ENCODE results near the gene CWC27.

Gene CWC27

DNA sequence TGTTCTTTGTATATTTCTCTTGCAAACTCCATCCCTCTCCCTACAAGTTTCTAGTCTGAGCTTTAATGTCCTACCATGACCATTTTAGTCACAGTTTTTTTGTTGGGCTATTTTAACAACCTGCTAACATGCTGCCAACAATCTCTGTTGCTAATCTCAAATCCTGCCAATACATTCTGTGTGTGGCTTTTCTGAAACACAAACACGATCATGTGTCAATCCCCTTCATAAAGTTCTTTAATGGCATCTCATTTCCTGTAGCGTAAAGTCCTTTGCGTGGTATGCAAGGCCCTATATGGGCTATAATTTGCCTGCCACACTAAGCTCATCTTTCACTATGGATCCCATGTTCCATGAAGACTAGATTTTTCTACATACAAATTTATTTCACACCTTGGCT lies 180.6 kb downstream of the CWC27 start:
- in situ Hi-C loops (cut with HindIII; ENCODE audit: low pct_unique_long_range_greater_than_20kb, low sequenced_read_pairs) = no loop called here
- DNase-seq (ENCODE audit: low read depth in 1 of 2, low spot score in 1 of 2) = no peak
- TF ChIP-seq JUND (IDR thresholded peaks at IDR 0.05; ENCODE audit: low read depth) = no peak

DNA sequence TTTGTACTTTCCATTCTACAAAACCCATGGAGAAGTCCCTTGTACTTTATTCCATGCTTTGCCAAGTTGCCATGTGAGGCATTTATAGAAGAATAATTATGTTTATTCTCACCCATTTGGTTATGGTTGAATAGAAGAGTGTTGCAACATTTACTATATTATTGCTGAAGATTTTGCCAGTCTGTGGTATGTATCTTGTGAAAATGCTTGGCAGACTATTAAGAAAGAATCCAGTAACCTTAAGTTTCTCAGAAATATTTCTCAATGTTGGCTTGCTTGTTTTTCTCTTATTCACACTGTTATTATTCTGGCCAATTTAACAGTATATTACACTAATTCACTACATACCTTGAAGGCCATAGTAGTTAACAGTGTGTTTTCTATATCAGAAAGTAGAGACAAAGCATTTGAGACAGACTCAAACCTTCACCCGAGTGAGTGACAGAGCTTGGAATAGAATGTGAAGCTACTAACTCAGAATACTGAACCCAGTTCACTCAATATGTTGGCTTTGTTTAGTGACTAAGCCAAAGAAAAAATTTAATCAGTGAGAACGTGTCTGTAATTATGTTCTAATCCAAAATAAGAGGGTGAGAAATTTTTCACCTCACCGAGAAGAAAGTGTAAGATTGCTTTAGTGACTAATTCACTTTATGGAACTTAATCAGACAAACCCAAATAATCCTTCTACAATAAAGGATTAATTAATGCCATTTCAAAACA lies 184.4 kb downstream of the CWC27 start:
- in situ Hi-C loops (cut with HindIII; ENCODE audit: low pct_unique_long_range_greater_than_20kb, low sequenced_read_pairs) = no loop called here
- DNase-seq (ENCODE audit: low read depth in 1 of 2, low spot score in 1 of 2) = no peak
- no peak for TF ChIP-seq JUND (IDR thresholded peaks at IDR 0.05; ENCODE audit: low read depth)

DNA sequence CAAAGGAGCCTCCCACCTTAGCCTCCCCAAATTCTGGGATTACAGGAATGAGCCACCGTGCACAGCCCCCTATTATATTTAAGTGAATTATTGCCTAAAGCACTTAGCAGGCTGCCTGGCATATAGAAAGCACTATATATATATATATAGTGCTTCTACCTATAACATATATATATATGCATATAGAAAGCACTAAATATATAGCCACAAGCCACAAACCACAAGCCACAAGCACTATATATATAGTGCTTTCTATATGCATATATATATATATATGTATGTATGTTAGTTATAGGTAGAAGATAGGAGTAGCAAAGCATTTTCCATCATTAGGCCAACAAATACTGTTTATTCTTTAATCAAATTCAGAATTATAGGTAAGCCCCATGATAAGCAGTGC lies 185.8 kb downstream of the CWC27 start:
- DNase-seq (ENCODE audit: low read depth in 1 of 2, low spot score in 1 of 2) = no peak

DNA sequence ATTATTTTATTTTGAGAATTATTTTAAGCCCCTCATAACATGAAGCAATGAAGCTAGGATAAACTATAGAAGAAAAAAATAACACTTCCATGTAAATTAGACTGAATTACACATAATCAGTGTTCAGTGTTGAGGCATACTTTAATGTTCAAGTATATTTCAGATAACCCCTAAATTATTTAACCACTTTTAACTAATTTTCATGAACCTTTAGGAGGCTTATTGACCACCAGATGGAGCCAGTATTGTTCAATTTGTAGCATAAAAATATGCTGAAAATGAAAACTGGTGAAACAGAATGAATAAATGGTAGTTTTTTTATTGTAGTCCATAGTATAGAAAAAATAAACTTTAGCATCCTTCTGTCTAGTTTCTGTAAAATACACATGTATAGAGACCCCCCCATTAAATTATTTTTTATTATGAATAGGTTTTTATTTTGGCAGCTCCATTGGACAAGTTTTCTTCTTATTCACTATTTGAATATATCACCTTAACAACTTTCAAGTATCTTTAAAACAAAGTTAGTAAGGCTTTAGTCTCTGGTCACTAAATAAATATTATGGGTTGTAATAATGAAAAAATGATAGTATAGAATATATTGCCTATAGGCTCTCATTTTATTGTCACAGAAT lies 190.1 kb downstream of the CWC27 start:
- peak in 1 of 2 experiments; percentile 7 for DNase-seq (ENCODE audit: low read depth in 1 of 2, low spot score in 1 of 2)
- in situ Hi-C loops (cut with HindIII; ENCODE audit: low pct_unique_long_range_greater_than_20kb, low sequenced_read_pairs) = no loop called here

More for the DNA sequence above, 185.8 kb downstream of the CWC27 start:
- no peak for TF ChIP-seq JUND (IDR thresholded peaks at IDR 0.05; ENCODE audit: low read depth)
- in situ Hi-C loops (cut with HindIII; ENCODE audit: low pct_unique_long_range_greater_than_20kb, low sequenced_read_pairs) = no loop called here

DNA sequence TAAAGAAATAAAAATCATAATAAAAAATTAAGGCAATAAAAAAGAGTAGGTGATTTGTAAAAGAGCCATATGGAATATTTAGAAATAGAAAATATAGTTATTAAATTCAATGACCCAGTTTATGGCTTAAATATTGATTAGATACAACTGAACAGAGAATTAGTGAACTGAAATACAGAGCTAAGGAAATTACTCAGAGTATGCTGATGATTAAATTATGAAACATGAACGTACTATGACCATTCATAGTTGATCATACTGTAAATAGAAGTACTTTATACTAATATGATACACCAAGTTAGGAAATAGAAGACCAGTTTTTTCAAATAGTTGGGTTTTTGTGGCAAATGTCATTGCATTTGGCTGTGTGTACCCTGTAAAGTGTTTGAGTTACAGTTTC lies 194.5 kb downstream of the CWC27 start:
- in situ Hi-C loops (cut with HindIII; ENCODE audit: low pct_unique_long_range_greater_than_20kb, low sequenced_read_pairs) = no loop called here
- no peak for DNase-seq (ENCODE audit: low read depth in 1 of 2, low spot score in 1 of 2)
- no peak for TF ChIP-seq JUND (IDR thresholded peaks at IDR 0.05; ENCODE audit: low read depth)

More for the DNA sequence above, 190.1 kb downstream of the CWC27 start:
- no peak for TF ChIP-seq JUND (IDR thresholded peaks at IDR 0.05; ENCODE audit: low read depth)

DNA sequence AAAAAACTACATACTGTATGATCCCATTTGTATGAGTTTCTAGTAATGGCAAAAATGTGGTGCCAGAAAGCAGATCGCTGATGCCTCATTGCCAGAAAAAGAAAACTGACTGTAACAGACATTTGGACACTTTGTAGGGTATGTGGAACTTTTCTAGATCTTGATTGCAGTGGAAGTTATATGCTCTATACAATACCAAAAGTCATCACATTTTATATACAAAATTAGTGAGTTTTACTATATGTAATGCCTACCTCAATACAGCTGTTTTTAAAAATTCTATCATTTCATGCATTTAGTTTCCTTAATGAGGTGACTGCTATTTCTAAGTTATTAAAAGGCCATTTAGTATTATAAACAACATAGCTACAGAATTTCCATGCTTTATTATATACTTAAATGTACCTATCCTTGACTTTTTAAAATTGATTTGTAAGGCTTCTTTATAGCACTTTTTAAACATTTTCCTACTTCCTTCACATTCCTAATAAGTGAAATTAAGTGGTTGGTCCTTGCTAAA lies 199.9 kb downstream of the CWC27 start:
- in situ Hi-C loops (cut with HindIII; ENCODE audit: low pct_unique_long_range_greater_than_20kb, low sequenced_read_pairs) = no loop called here
- TF ChIP-seq JUND (IDR thresholded peaks at IDR 0.05; ENCODE audit: low read depth) = no peak
- DNase-seq (ENCODE audit: low read depth in 1 of 2, low spot score in 1 of 2) = no peak

DNA sequence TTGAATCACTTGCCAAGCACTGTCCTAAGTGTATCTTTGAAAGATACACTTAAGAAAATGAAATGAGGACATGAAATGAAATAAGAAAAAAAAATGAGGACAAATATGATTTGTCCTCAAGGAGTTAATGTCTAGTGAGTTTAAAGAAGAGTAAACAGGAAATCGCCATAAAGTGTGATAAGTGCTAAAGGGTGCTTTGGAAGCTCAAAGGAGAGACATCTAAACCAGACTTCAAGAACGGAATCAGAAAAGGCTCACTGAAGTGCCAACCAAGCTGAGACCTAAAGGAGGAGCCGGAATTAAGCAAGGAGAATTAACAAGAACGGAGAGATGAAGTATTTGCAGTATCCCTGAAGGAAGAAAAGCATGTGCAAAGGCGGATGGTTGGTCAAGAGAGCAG lies 200.8 kb downstream of the CWC27 start:
- no peak for DNase-seq (ENCODE audit: low read depth in 1 of 2, low spot score in 1 of 2)
- TF ChIP-seq JUND (IDR thresholded peaks at IDR 0.05; ENCODE audit: low read depth) = no peak
- in situ Hi-C loops (cut with HindIII; ENCODE audit: low pct_unique_long_range_greater_than_20kb, low sequenced_read_pairs) = no loop called here

DNA sequence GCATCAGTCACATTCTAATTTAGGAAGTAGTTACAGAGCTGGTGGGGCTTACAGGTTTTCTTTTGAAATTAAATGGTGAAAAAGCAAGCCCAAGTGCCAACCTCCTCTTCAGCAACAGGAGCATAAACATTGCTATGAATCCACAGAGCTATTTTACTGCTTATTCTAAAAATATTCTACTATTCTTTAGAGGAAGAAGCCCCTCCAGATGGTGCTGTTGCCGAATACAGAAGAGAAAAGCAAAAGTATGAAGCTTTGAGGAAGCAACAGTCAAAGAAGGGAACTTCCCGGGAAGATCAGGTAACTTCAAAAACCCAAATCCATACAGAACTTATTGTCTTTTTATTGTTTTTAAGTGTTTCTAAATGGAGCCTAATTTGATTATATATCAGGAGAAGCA lies 202.8 kb downstream of the CWC27 start:
- no peak for TF ChIP-seq JUND (IDR thresholded peaks at IDR 0.05; ENCODE audit: low read depth)
- in situ Hi-C loops (cut with HindIII; ENCODE audit: low pct_unique_long_range_greater_than_20kb, low sequenced_read_pairs) = no loop called here
- no peak for DNase-seq (ENCODE audit: low read depth in 1 of 2, low spot score in 1 of 2)

DNA sequence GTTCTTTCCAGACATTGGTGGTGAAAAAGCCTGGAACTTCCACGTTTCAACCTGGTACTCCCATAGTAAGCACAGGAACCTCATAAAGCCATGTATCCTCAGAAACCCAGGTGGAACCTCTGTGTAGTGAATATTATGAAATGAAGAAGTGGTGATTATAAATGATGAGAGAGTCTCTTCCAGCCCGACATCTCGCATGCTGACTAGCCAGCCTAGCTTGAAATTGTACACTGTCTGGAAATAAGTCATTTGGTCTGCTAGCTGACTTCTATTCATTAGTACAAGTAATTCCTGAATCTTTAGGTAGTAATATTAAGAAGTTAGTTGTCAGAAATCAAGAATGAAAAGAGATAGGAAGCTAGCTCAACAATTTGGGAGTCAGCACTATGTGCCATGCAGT lies 203.3 kb downstream of the CWC27 start:
- DNase-seq (ENCODE audit: low read depth in 1 of 2, low spot score in 1 of 2) = no peak
- in situ Hi-C loops (cut with HindIII; ENCODE audit: low pct_unique_long_range_greater_than_20kb, low sequenced_read_pairs) = no loop called here

DNA sequence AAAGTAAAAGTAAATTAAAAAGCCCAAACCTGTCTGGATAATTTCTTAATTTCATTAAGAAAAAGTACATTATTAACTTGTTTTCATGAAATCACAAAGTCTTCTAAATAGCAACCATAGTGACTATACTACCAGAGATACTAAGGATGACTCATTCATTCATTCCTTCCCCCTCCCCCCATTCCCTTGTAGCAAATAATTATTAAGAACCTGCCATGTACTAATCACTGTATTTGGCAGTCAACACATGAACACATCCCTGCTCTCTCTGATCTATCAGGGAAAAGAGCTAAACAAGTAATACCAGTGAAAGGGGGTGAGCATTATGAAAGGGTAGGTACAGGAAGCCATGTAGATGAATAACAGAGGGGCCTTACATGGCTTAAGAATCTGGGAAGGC lies 203.9 kb downstream of the CWC27 start:
- DNase-seq (ENCODE audit: low read depth in 1 of 2, low spot score in 1 of 2) = no peak
- no peak for TF ChIP-seq JUND (IDR thresholded peaks at IDR 0.05; ENCODE audit: low read depth)
- in situ Hi-C loops (cut with HindIII; ENCODE audit: low pct_unique_long_range_greater_than_20kb, low sequenced_read_pairs) = no loop called here

More for the DNA sequence above, 203.3 kb downstream of the CWC27 start:
- no peak for TF ChIP-seq JUND (IDR thresholded peaks at IDR 0.05; ENCODE audit: low read depth)

DNA sequence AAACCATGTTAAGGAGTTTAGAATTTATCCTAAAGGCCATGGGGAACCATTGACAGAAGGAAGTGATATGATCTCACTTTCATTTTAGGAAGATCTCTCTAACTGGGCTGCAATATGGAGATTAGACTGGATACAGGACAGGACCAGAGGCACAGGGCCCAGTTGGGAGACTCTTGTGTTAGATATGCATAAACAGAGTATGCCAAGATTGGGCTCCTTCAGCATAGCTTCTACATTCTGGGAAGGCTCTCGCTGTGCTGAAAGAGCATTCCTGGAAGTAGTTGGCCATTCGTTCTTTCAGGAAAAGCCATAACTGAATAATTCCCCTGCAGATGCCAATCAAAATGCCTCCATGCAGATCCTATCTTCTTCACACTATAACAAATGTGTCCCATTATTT lies 204.5 kb downstream of the CWC27 start:
- TF ChIP-seq JUND (IDR thresholded peaks at IDR 0.05; ENCODE audit: low read depth) = no peak
- no peak for DNase-seq (ENCODE audit: low read depth in 1 of 2, low spot score in 1 of 2)
- in situ Hi-C loops (cut with HindIII; ENCODE audit: low pct_unique_long_range_greater_than_20kb, low sequenced_read_pairs) = no loop called here

DNA sequence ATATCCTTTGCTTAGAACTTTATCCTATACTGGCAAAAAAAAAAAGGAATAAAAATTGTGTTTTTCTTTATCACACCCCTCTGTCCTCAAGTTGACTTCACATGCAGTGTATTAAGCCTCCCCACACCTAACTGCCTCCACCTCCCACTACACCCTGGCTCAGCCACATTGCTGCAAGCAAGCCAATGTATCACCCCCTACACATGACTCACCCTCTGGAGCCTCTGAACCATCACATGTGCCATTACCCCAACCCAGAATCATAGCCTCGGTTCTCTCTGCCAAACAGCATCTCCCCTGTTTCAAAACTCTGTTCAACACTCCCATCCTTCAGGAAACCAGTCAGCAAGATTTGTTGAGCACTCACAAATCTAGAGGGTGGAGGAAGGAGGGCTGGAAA lies 209.0 kb downstream of the CWC27 start:
- no peak for TF ChIP-seq JUND (IDR thresholded peaks at IDR 0.05; ENCODE audit: low read depth)
- in situ Hi-C loops (cut with HindIII; ENCODE audit: low pct_unique_long_range_greater_than_20kb, low sequenced_read_pairs) = no loop called here
- DNase-seq (ENCODE audit: low read depth in 1 of 2, low spot score in 1 of 2) = no peak

DNA sequence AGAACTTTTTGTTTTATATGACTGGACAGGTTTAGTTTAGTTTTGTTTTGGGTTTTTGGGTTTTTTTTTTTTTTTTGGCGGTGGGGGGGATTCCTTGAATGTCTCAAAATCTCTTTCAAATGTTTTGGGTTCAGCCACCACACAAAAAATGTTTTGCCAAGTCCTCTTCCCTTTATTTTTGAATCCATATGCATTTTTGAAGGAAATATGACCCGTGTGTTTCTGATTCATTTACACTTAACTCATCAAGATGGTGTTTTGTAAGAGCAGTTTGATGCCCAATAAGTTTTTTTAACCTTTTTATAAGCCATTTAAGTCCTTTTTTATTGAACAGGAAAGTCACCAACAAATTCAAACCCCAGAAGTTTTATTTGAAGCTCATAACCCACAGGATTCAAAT lies 209.8 kb downstream of the CWC27 start:
- in situ Hi-C loops (cut with HindIII; ENCODE audit: low pct_unique_long_range_greater_than_20kb, low sequenced_read_pairs) = no loop called here
- DNase-seq (ENCODE audit: low read depth in 1 of 2, low spot score in 1 of 2) = no peak
- TF ChIP-seq JUND (IDR thresholded peaks at IDR 0.05; ENCODE audit: low read depth) = no peak

All from T47D (cell line).